BJ (cell line): ENCODE measurements around the gene PGBD2. TPM values are rescaled to one million over a fixed set of nuclear protein-coding genes. Genes with fewer than 3 reads are reported as not detected.

ENCODE experiments used
- CTCF ChIA-PET: fragments of 350-600 bp; formaldehyde crosslinking; extraction: SDS; loops from one replicate; lab custom pipeline; 2021; ENCODE audit warnings: antibody characterized with exemption, inconsistent platforms; lab: Yijun Ruan, JAX
- POLR2A ChIA-PET: fragments of 300-600 bp; sonication (Branson Sonifier 250); formaldehyde crosslinking; extraction: SDS; loops from one replicate; lab custom pipeline; 2021; ENCODE audit warnings: antibody characterized with exemption; lab: Charles Lee
- DNase-seq: peaks from one replicate; pipeline ENCODE4 v3.0.0-alpha.2; 2011; ENCODE audit warnings: low read depth
- H3K27me3 ChIP-seq: 2 replicates; pipeline ENCODE4 v1.6.0; 2011; ENCODE audit warnings: low read length; ENCODE audit not compliant: control insufficient read depth, insufficient read depth
- H3K36me3 ChIP-seq: 2 replicates; pipeline ENCODE4 v1.5.1; 2011; ENCODE audit warnings: low read length; ENCODE audit not compliant: control insufficient read depth, insufficient read depth
- H3K4me3 ChIP-seq: 2 replicates; pipeline ENCODE4 v1.5.1; 2011; ENCODE audit warnings: low read depth, mild to moderate bottlenecking, control low read depth, low read length
- CTCF ChIP-seq: IDR thresholded peaks from 2 replicates; pipeline ENCODE4 v1.5.1; 2011; ENCODE audit warnings: low read depth, mild to moderate bottlenecking, control low read depth, inconsistent platforms, low read length, moderate library complexity; ENCODE audit not compliant: insufficient read depth
- polyA minus RNA-seq: library from RNA; depleted of rRNA, polyadenylated mRNA; stranded (reverse); fragments of >200 nt; gene quantifications from 2 replicates; pipeline ENCODE4 v1.2.3, GENCODE V29; 2011; rRNA and poly(A)+ RNA removed
- polyA plus RNA-seq: library from polyadenylated mRNA; depleted of rRNA; stranded (reverse); fragments of >200 nt; gene quantifications from 2 replicates; pipeline ENCODE4 v1.2.3, GENCODE V29; 2011; rRNA removed

The PGBD2 gene
- 3.8 and 4.2 TPM in 2 replicates for polyA plus RNA-seq
- 3.1 and 3.9 TPM in 2 replicates for polyA minus RNA-seq

GRCh38 chr1:248906009-248906752 is at the start of gene PGBD2:
Gene PGBD2, plus strand, starts transcription at chr1:248906235. Its CDS starts 7,628 bp downstream, at chr1:248913863.
- POLR2A ChIA-PET: interaction anchor here (0.6 kb wide), 1 partner anchor 95 kb away, joined by 3 read pairs; no protein-coding TSS in a partner anchor
- peak; percentile 89 for TF ChIP-seq CTCF
- Histone ChIP-seq H3K4me3 (peak within 1 kb of the TSS; percentile 60), H3K36me3 (no peaks in the 10 kb centered on the region), H3K27me3 (no peaks in the 10 kb centered on the region)
- DNase-seq: no peak
- CTCF ChIA-PET: interaction anchor here (0.7 to 1.0 kb wide), 2 partner anchors 67 to 119 kb away, joined by 3 read pairs; no protein-coding TSS in a partner anchor

GRCh38 chr1:248857201-248857600 is 48.8 kb upstream of the PGBD2 start:
- Histone ChIP-seq H3K27me3 (no peaks in the 10 kb centered on the region), H3K4me3 (no peak overlapping the region), H3K36me3 (peaks cover 3% of the 10 kb centered on the region; the same call in 1 of the 2 replicates)
- no peak for DNase-seq
- ChIA-PET CTCF (no interaction called here), POLR2A (no interaction called here)
- TF ChIP-seq CTCF: no peak

- no peak for TF ChIP-seq CTCF
- Histone ChIP-seq H3K27me3 (no peaks in the 10 kb centered on the region), H3K36me3 (peaks cover 3% of the 10 kb centered on the region; the same call in 1 of the 2 replicates), H3K4me3 (peak overlapping the region; percentile 50)
- ChIA-PET POLR2A (no interaction called here), CTCF (interaction anchor here (0.7 to 2.4 kb wide), 5 partner anchors 11 to 60 kb away, joined by 4 to 20 read pairs (median 5); partner anchors contain the start of gene ZNF672)
- no peak for DNase-seq
These were observed 48.3 kb upstream of the PGBD2 start for GRCh38 chr1:248857749-248858095.

- POLR2A ChIA-PET: interaction anchor here (1.1 kb wide), 1 partner anchor 20 kb away, joined by 5 read pairs; the partner anchor contains the start of gene ZNF672
- Histone ChIP-seq H3K27me3 (no peaks in the 10 kb centered on the region), H3K4me3 (peak overlapping the region; percentile 50), H3K36me3 (peaks cover 3% of the 10 kb centered on the region; the same call in 1 of the 2 replicates)
- CTCF ChIA-PET: interaction anchor here (0.7 to 2.4 kb wide), 7 partner anchors 11 to 238 kb away, joined by 3 to 20 read pairs (median 5); partner anchors contain the start of gene ZNF672
- peak; percentile 47 for TF ChIP-seq CTCF
- no peak for DNase-seq
These were observed 47.7 kb upstream of the PGBD2 start for GRCh38 chr1:248858096-248858890.
